GM13976 (cell line): ENCODE results near the gene OR13C3.

Source experiments
- DNase-seq: peaks from one replicate; pipeline ENCODE4 v3.0.0; 2012; ENCODE audit warnings: low spot score
- CTCF ChIP-seq: IDR thresholded peaks from 2 replicates; pipeline ENCODE4 v1.5.1; 2012; ENCODE audit warnings: borderline replicate concordance, mild to moderate bottlenecking; ENCODE audit not compliant: insufficient read depth; ENCODE audit errors: extremely low read depth, missing control alignments, control extremely low read depth
- in situ Hi-C: fragments of 300-500 bp; cut with MboI; formaldehyde crosslinking; loops from one replicate; pipeline ENCODE4 v1.12.0; 2022; ENCODE audit warnings: low sequenced_read_pairs, mixed read lengths, inconsistent platforms; ENCODE audit not compliant: unreplicated experiment

Gene OR13C3

GRCh38 chr9:104536756-104537155 is at the start of gene OR13C3:
OR13C3 (minus strand) TSS chr9:104536856; CDS start chr9:104536723, 133 bp downstream.
- in situ Hi-C loops = no loop called here
- DNase-seq = no peak
- TF ChIP-seq CTCF = no peak

- DNase-seq = no peak
- TF ChIP-seq CTCF = no peak
- in situ Hi-C loops = no loop called here
Measured at GRCh38 chr9:104580562-104580961, 43.9 kb upstream of the OR13C3 start.

- no peak for TF ChIP-seq CTCF
- DNase-seq = no peak
- in situ Hi-C loops = no loop called here
Measured at GRCh38 chr9:104577263-104577662, 40.6 kb upstream of the OR13C3 start.

GRCh38 chr9:104575456-104575855 is 38.8 kb upstream of the OR13C3 start:
- DNase-seq = no peak
- in situ Hi-C loops = no loop called here
- TF ChIP-seq CTCF = no peak

- no peak for TF ChIP-seq CTCF
- in situ Hi-C loops = no loop called here
- no peak for DNase-seq
Measured at GRCh38 chr9:104572612-104573011, 36.0 kb upstream of the OR13C3 start.

GRCh38 chr9:104568868-104569267 is 32.2 kb upstream of the OR13C3 start, which contains the start of gene OR13C8:
OR13C8 (plus strand) TSS chr9:104569168; CDS start chr9:104569168, 0 bp downstream.
- in situ Hi-C loops = no loop called here
- no peak for DNase-seq
- TF ChIP-seq CTCF = no peak

GRCh38 chr9:104564358-104564757 is 27.7 kb upstream of the OR13C3 start:
- in situ Hi-C loops = no loop called here
- no peak for TF ChIP-seq CTCF
- no peak for DNase-seq
